Stimulated activated CD4-positive, alpha-beta T cell treated with anti-CD3 and anti-CD28 coated beads, TNF-alpha, amount 100 ng/mL, for 4 hours (primary cell): ENCODE measurements around the gene PCBD2.
"Not testable (repeated sequence)": the region's sequence is repeated elsewhere in the genome, so short reads cannot be mapped to it uniquely, and the experiment has no call there.

Experiments
- DNase-seq, 3 experiments: peaks; one replicate each; pipeline ENCODE4 v3.0.0-alpha.2; 2020; ENCODE audit warnings: low read depth in 3 of 3

Gene PCBD2

GRCh38 chr5:134905246-134905996 lies 490 bp downstream of the PCBD2 start:
- peak; percentile 20 to 50 (median 47) for DNase-seq

GRCh38 chr5:134906811-134907210 lies 1.9 kb downstream of the PCBD2 start:
- DNase-seq, result no peak

GRCh38 chr5:134910752-134911151 lies 5.8 kb downstream of the PCBD2 start:
- not testable (repeated sequence) for DNase-seq

GRCh38 chr5:134911285-134912206 lies 6.6 kb downstream of the PCBD2 start:
- DNase-seq, result no peak

- no peak for DNase-seq
Observed at GRCh38 chr5:134913254-134913653, 8.3 kb downstream of the PCBD2 start.

- DNase-seq, result no peak
Observed at GRCh38 chr5:134913795-134914194, 8.9 kb downstream of the PCBD2 start.

- DNase-seq, result no peak
Observed at GRCh38 chr5:134917070-134917815, 12.3 kb downstream of the PCBD2 start.

- no peak for DNase-seq
Observed at GRCh38 chr5:134918861-134919260, 13.9 kb downstream of the PCBD2 start.

- no peak for DNase-seq
Observed at GRCh38 chr5:134920848-134921575, 16.1 kb downstream of the PCBD2 start.

GRCh38 chr5:134932508-134932907 lies 27.6 kb downstream of the PCBD2 start:
- DNase-seq, result no peak

- no peak for DNase-seq
Observed at GRCh38 chr5:134934202-134934601, 29.3 kb downstream of the PCBD2 start.

- DNase-seq, result no peak
Observed at GRCh38 chr5:134935711-134936602, 31.0 kb downstream of the PCBD2 start.

- no peak for DNase-seq
Observed at GRCh38 chr5:134937526-134937925, 32.6 kb downstream of the PCBD2 start.

- DNase-seq, result no peak
Observed at GRCh38 chr5:134938030-134938429, 33.1 kb downstream of the PCBD2 start.

GRCh38 chr5:134939500-134939899 lies 34.6 kb downstream of the PCBD2 start:
- no peak for DNase-seq

- no peak for DNase-seq
Observed at GRCh38 chr5:134943547-134943946, 38.6 kb downstream of the PCBD2 start.

GRCh38 chr5:134944630-134945029 lies 39.7 kb downstream of the PCBD2 start:
- no peak for DNase-seq

GRCh38 chr5:134945041-134945440 lies 40.1 kb downstream of the PCBD2 start:
- DNase-seq, result no peak

- no peak for DNase-seq
Observed at GRCh38 chr5:134948911-134949310, 44.0 kb downstream of the PCBD2 start.

- no peak for DNase-seq
Observed at GRCh38 chr5:134949316-134949715, 44.4 kb downstream of the PCBD2 start.
